SK-N-SH (cell line): Measurements from ENCODE around the gene TRPM3. TPM values are rescaled to one million over a fixed set of nuclear protein-coding genes. Genes with fewer than 3 reads are reported as not detected.

ENCODE experiments used
- CTCF ChIA-PET: fragments of 300-600, 350-600 bp; formaldehyde crosslinking; extraction: SDS; loops from one replicate; lab custom pipeline; 2021; lab: Yijun Ruan, JAX
- POLR2A ChIA-PET: fragments of 350-600 bp; sonication (Branson Sonifier 250); formaldehyde crosslinking; extraction: SDS; loops from one replicate; lab custom pipeline; 2020; ENCODE audit warnings: antibody characterized with exemption, inconsistent platforms; lab: Yijun Ruan, JAX
- DNase-seq: peaks from one replicate; pipeline ENCODE4 v3.0.0; 2012
- H2AFZ ChIP-seq: fragments of 200-600 bp; sonication (generic); 2 replicates; pipeline ENCODE4 v1.8.1; 2016; ENCODE audit warnings: antibody characterized with exemption, mild to moderate bottlenecking, low read depth
- H3F3A ChIP-seq: fragments of 200-600 bp; sonication (generic); replicated peaks from 2 replicates; pipeline ENCODE3; 2016; ENCODE audit warnings: antibody characterized with exemption, mild to moderate bottlenecking; ENCODE audit not compliant: insufficient read depth
- H3K27ac ChIP-seq, 2 experiments: fragments of 200-500 bp in 1 of 2; fragments of 200-600 bp in 1 of 2; sonication (Bioruptor generic) in 1 of 2; sonication (generic), shearing (Covaris generic) in 1 of 2; 2 replicates each; pipeline versions ENCODE4 v1.5.1 to v1.6.1; 2014 to 2016; ENCODE audit warnings: low read depth in 2 of 2, inconsistent platforms in 1 of 2, low read length in 1 of 2, mild to moderate bottlenecking in 1 of 2, mixed read lengths in 1 of 2
- H3K27me3 ChIP-seq: fragments of 200-600 bp; sonication (generic), shearing (Covaris generic); 2 replicates; pipeline ENCODE4 v1.6.1; 2016; ENCODE audit warnings: mixed run types; ENCODE audit not compliant: insufficient read depth
- H3K36me3 ChIP-seq, 2 experiments: fragments of 200-500 bp in 1 of 2; fragments of 200-600 bp in 1 of 2; sonication (Bioruptor generic) in 1 of 2; sonication (generic) in 1 of 2; replicated peaks in 1 of 2; 2 replicates each; pipeline versions ENCODE3 to v1.5.1; 2014 to 2016; ENCODE audit warnings: low read length in 1 of 2, mild to moderate bottlenecking in 1 of 2; ENCODE audit not compliant: insufficient read depth in 2 of 2, control insufficient read depth in 1 of 2
- H3K4me1 ChIP-seq, 2 experiments: fragments of 200-500 bp in 1 of 2; fragments of 200-600 bp in 1 of 2; sonication (Bioruptor generic) in 1 of 2; sonication (generic), shearing (Covaris generic) in 1 of 2; 2 replicates each; pipeline versions ENCODE4 v1.5.1 to v1.6.1; 2014 to 2016; ENCODE audit warnings: low read depth in 1 of 2, low read length in 1 of 2, mixed run types in 1 of 2; ENCODE audit not compliant: insufficient read depth in 2 of 2, control insufficient read depth in 1 of 2
- H3K4me2 ChIP-seq: fragments of 200-600 bp; sonication (generic), shearing (Covaris generic); 2 replicates; pipeline ENCODE4 v1.6.1; 2017; ENCODE audit warnings: mixed run types
- H3K4me3 ChIP-seq, 2 experiments: fragments of 200-500 bp in 1 of 2; fragments of 200-600 bp in 1 of 2; sonication (Bioruptor generic) in 1 of 2; sonication (generic), shearing (Covaris generic) in 1 of 2; 2 replicates each; pipeline versions ENCODE4 v1.5.1 to v1.8.1; 2014 to 2016; ENCODE audit warnings: low read depth in 2 of 2, inconsistent platforms in 1 of 2, low read length in 1 of 2, mild to moderate bottlenecking in 1 of 2, mixed read lengths in 1 of 2, moderate library complexity in 1 of 2
- H3K79me2 ChIP-seq: fragments of 200-600 bp; sonication (generic); 2 replicates; pipeline ENCODE4 v1.8.1; 2017; ENCODE audit warnings: mild to moderate bottlenecking; ENCODE audit not compliant: insufficient read depth
- H3K9ac ChIP-seq: fragments of 200-600 bp; sonication (generic); 2 replicates; pipeline ENCODE4 v1.6.1; 2017; ENCODE audit warnings: mixed run types
- H3K9me2 ChIP-seq: fragments of 200-600 bp; sonication (generic); 2 replicates; pipeline ENCODE4 v1.6.1; 2017; ENCODE audit warnings: mixed run types
- H3K9me3 ChIP-seq: fragments of 200-600 bp; sonication (generic); 2 replicates; pipeline ENCODE4 v1.6.1; 2017; ENCODE audit warnings: mixed run types, mild to moderate bottlenecking, moderate library complexity
- H4K20me1 ChIP-seq: fragments of 200-600 bp; sonication (generic); 2 replicates; pipeline ENCODE4 v1.6.1; 2017; ENCODE audit warnings: mild to moderate bottlenecking, mixed run types; ENCODE audit not compliant: insufficient read depth
- CHD2 ChIP-seq: fragments of 150-350 bp; IDR thresholded peaks from 2 replicates; pipeline ENCODE4 v1.6.1; 2018; ENCODE audit warnings: low read length; ENCODE audit not compliant: partially characterized antibody
- ELF1 ChIP-seq: IDR thresholded peaks from 2 replicates; pipeline ENCODE4 v1.4.0; 2012
- EP300 ChIP-seq, 2 experiments: IDR thresholded peaks; 2 replicates each; pipeline versions ENCODE4 v1.4.0 to v1.6.1; 2012; ENCODE audit warnings: borderline replicate concordance in 1 of 2, low read depth in 1 of 2, low read length in 1 of 2
- FOSL2 ChIP-seq: IDR thresholded peaks from 2 replicates; pipeline ENCODE4 v1.4.0; 2012; ENCODE audit warnings: low read depth, mild to moderate bottlenecking, moderate library complexity, borderline replicate concordance
- FOXM1 ChIP-seq: IDR thresholded peaks from 2 replicates; pipeline ENCODE4 v1.4.0; 2012; ENCODE audit warnings: low read depth, mild to moderate bottlenecking
- MEF2A ChIP-seq: IDR thresholded peaks from 2 replicates; pipeline ENCODE4 v1.4.0; 2012; ENCODE audit warnings: low read depth, borderline replicate concordance
- MXI1 ChIP-seq: IDR thresholded peaks from 2 replicates; pipeline ENCODE4 v1.6.1; 2012; ENCODE audit warnings: mild to moderate bottlenecking, low read depth, low read length, improper control_type of control experiment
- POLR2AphosphoS5 ChIP-seq: IDR thresholded peaks from 2 replicates; pipeline ENCODE4 v1.6.1; 2012; ENCODE audit warnings: low read depth, low read length
- RFX5 ChIP-seq: IDR thresholded peaks from 2 replicates; pipeline ENCODE4 v1.6.1; 2012; ENCODE audit warnings: mild to moderate bottlenecking, improper control_type of control experiment, low read length
- RXRA ChIP-seq: IDR thresholded peaks from 2 replicates; pipeline ENCODE4 v1.4.0; 2012; ENCODE audit warnings: low read depth, mild to moderate bottlenecking, borderline replicate concordance
- SMC3 ChIP-seq: IDR thresholded peaks from 2 replicates; pipeline ENCODE4 v1.6.1; 2012; ENCODE audit warnings: low read depth, low read length, improper control_type of control experiment
- TAF1 ChIP-seq: IDR thresholded peaks from 2 replicates; pipeline ENCODE4 v1.6.1; 2012; ENCODE audit warnings: low read depth, mild to moderate bottlenecking, low read length, moderate library complexity, borderline replicate concordance
- TEAD4 ChIP-seq: IDR thresholded peaks from 2 replicates; pipeline ENCODE4 v1.4.0; 2012; ENCODE audit warnings: mild to moderate bottlenecking, borderline replicate concordance; ENCODE audit not compliant: insufficient read depth
- YY1 ChIP-seq: IDR thresholded peaks from 2 replicates; pipeline ENCODE4 v1.4.0; 2012; ENCODE audit warnings: low read depth, mild to moderate bottlenecking
- WGBS: methylation state at CpG from one replicate; pipeline ENCODE4 v1.1.6; 2017; ENCODE audit warnings: low lambda C conversion rate; 5-methylcytosine and 5-hydroxymethylcytosine counted together
- polyA plus RNA-seq, 3 experiments: library from polyadenylated mRNA; depleted of rRNA; stranded (reverse); fragments of >200 nt; gene quantifications; 2 replicates each; pipeline ENCODE4 v1.2.3, GENCODE V29; 2012
- TF ChIP-seq, protein P1 (sequence below): fragments of 150-350 bp; IDR thresholded peaks from 2 replicates; pipeline ENCODE4 v1.6.1; 2016; ENCODE audit warnings: mild to moderate bottlenecking, low read depth, low read length
- TF ChIP-seq, protein P2 (sequence below): fragments of 150-350 bp; IDR thresholded peaks from 2 replicates; pipeline ENCODE4 v1.6.1; 2017; ENCODE audit warnings: antibody characterized with exemption, low read length, low read depth, borderline replicate concordance
- TF ChIP-seq, protein P3 (sequence below): IDR thresholded peaks from 2 replicates; pipeline ENCODE4 v1.4.0; 2012; ENCODE audit warnings: low read depth, borderline replicate concordance
- TF ChIP-seq, protein P4 (sequence below): IDR thresholded peaks from 2 replicates; pipeline ENCODE4 v1.4.0; 2012; ENCODE audit warnings: low read depth, borderline replicate concordance

TRPM3 gene
- polyA plus RNA-seq, 1 of the 3 experiments (the other 2 are of a cell fraction) = not detected

DNA sequence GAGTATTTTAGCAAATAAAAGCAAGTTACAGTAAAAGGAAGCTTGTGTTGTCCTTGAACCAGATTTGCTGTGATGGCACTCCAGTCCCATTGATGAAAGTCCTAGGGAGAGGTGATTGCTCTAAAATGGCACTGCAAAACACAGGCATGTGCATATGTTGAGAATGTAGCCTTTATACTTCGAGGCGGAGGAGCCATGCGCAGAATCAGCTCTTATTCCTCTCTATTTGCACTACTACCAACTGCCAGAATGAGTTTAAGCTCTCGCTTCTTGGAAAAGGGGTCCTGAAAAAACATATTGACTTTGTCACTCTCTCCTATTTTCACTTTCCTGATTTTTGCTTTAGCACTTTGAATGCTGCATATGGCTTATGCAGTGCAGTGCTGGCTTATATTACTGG, 429.0 kb downstream of the TRPM3 start:
- Histone ChIP-seq H3K27ac (no peak overlapping the region), H3K27me3 (peaks cover 10% of the 10 kb centered on the region; the same call in 1 of the 2 replicates), H3K79me2 (no peaks in the 10 kb centered on the region), H3K36me3 (no peaks in the 10 kb centered on the region), H4K20me1 (no peaks in the 10 kb centered on the region), H3K4me2 (no peak overlapping the region), H2AFZ (no peak overlapping the region), H3K9me3 (no peaks in the 10 kb centered on the region), H3K4me3 (no peak overlapping the region), H3K9me2 (no peaks in the 10 kb centered on the region), H3K4me1 (no peaks in the 10 kb centered on the region), H3F3A (no peaks in the 10 kb centered on the region), H3K9ac (no peak overlapping the region)
- WGBS = 39% methylated on average over 4 of the region's 4 CpGs
- no peak for DNase-seq
- ChIA-PET POLR2A (no interaction called here), CTCF (no interaction called here)
- TF ChIP-seq ELF1 = no peak
- TF ChIP-seq, protein P1, sequence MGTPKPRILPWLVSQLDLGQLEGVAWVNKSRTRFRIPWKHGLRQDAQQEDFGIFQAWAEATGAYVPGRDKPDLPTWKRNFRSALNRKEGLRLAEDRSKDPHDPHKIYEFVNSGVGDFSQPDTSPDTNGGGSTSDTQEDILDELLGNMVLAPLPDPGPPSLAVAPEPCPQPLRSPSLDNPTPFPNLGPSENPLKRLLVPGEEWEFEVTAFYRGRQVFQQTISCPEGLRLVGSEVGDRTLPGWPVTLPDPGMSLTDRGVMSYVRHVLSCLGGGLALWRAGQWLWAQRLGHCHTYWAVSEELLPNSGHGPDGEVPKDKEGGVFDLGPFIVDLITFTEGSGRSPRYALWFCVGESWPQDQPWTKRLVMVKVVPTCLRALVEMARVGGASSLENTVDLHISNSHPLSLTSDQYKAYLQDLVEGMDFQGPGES = no peak
- TF ChIP-seq, protein P2, sequence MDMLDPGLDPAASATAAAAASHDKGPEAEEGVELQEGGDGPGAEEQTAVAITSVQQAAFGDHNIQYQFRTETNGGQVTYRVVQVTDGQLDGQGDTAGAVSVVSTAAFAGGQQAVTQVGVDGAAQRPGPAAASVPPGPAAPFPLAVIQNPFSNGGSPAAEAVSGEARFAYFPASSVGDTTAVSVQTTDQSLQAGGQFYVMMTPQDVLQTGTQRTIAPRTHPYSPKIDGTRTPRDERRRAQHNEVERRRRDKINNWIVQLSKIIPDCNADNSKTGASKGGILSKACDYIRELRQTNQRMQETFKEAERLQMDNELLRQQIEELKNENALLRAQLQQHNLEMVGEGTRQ = no peak

DNA sequence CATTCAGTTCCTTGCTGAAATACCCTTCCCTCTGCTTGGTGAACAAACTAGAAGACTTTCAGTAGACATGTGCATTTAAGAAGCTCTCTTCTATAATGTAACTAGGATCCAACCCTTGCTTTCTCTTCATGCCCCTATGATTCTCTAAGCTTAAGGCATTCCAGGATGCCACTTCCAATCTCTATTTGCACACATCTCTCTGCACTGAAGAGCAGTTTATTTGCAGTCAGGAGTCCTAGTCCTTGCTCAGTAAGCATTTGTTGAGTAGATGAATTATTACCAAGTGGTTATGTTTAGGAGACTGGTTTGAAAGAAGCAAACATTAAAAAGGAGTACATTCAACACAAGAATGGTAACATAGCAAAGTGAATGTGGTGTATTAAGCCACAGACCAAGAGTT, 432.7 kb downstream of the TRPM3 start:
- H3K9me2 ChIP-seq = no peaks in the 10 kb centered on the region
- H3K9me3 ChIP-seq = no peaks in the 10 kb centered on the region
- no peaks in the 10 kb centered on the region for H3K36me3 ChIP-seq
- POLR2A ChIA-PET = no interaction called here
- no peak overlapping the region for H3K4me2 ChIP-seq
- no peaks in the 10 kb centered on the region for H3F3A ChIP-seq
- no peak overlapping the region for H2AFZ ChIP-seq
- CTCF ChIA-PET = no interaction called here
- H4K20me1 ChIP-seq = no peaks in the 10 kb centered on the region
- TF ChIP-seq EP300 (IDR thresholded peaks at IDR 0.05; ENCODE audit: borderline replicate concordance in 1 of 2, low read depth in 1 of 2, low read length in 1 of 2) (no peak), RFX5 (no peak), POLR2AphosphoS5 (no peak), FOXM1 (no peak), CHD2 (no peak), TAF1 (no peak), ELF1 (no peak), TEAD4 (no peak), MXI1 (no peak), FOSL2 (no peak), RXRA (no peak), SMC3 (no peak), YY1 (no peak), MEF2A (no peak)
- TF ChIP-seq, protein P3, sequence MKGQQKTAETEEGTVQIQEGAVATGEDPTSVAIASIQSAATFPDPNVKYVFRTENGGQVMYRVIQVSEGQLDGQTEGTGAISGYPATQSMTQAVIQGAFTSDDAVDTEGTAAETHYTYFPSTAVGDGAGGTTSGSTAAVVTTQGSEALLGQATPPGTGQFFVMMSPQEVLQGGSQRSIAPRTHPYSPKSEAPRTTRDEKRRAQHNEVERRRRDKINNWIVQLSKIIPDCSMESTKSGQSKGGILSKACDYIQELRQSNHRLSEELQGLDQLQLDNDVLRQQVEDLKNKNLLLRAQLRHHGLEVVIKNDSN = no peak
- TF ChIP-seq, protein P4, sequence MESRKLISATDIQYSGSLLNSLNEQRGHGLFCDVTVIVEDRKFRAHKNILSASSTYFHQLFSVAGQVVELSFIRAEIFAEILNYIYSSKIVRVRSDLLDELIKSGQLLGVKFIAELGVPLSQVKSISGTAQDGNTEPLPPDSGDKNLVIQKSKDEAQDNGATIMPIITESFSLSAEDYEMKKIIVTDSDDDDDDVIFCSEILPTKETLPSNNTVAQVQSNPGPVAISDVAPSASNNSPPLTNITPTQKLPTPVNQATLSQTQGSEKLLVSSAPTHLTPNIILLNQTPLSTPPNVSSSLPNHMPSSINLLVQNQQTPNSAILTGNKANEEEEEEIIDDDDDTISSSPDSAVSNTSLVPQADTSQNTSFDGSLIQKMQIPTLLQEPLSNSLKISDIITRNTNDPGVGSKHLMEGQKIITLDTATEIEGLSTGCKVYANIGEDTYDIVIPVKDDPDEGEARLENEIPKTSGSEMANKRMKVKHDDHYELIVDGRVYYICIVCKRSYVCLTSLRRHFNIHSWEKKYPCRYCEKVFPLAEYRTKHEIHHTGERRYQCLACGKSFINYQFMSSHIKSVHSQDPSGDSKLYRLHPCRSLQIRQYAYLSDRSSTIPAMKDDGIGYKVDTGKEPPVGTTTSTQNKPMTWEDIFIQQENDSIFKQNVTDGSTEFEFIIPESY = no peak
- TF ChIP-seq, protein P2 = no peak
- TF ChIP-seq, protein P1 = no peak
- DNase-seq = no peak
- H3K79me2 ChIP-seq = no peaks in the 10 kb centered on the region
- H3K4me3 ChIP-seq = no peak overlapping the region
- H3K27ac ChIP-seq = no peak overlapping the region
- 0 out of 2 replicates have a peak, but pooled peaks cover 2% of the 10 kb centered on the region for H3K27me3 ChIP-seq
- H3K4me1 ChIP-seq = no peaks in the 10 kb centered on the region
- H3K9ac ChIP-seq = no peak overlapping the region
